Type B pancreatic cell (in vitro differentiated cells): Measurements from ENCODE around the gene COL19A1. TPM values are rescaled to one million over a fixed set of nuclear protein-coding genes. Genes with fewer than 3 reads are reported as not detected.

Source experiments
- DNase-seq: peaks from one replicate; pipeline ENCODE4 v3.0.0; 2021; ENCODE audit warnings: mixed read lengths; ENCODE audit not compliant: unreplicated experiment; ENCODE audit errors: extremely low spot score
- H3K27ac Mint-ChIP-seq: 2 replicates; pipeline ENCODE4 v1.8.0; 2021; ENCODE audit warnings: mild to moderate bottlenecking, mixed read lengths
- H3K27me3 Mint-ChIP-seq: 2 replicates; pipeline ENCODE4 v1.8.0; 2021; ENCODE audit warnings: mixed read lengths
- H3K36me3 Mint-ChIP-seq: 2 replicates; pipeline ENCODE4 v1.8.0; 2021; ENCODE audit warnings: mixed read lengths
- H3K4me1 Mint-ChIP-seq: one replicate; pipeline ENCODE4 v1.8.0; 2021; ENCODE audit warnings: mixed read lengths; ENCODE audit not compliant: unreplicated experiment
- H3K4me3 Mint-ChIP-seq: 2 replicates; pipeline ENCODE4 v1.8.0; 2021; ENCODE audit warnings: mild to moderate bottlenecking, mixed read lengths
- H3K9me3 Mint-ChIP-seq: 2 replicates; pipeline ENCODE4 v1.8.0; 2021; ENCODE audit warnings: mixed read lengths
- total RNA-seq: library from RNA; stranded (reverse); gene quantifications from 2 replicates; pipeline ENCODE4 v1.2.1, GENCODE V29; 2021; ENCODE audit warnings: low replicate concordance
- TF ChIP-seq, protein P1 (sequence below): fragments of 200-600 bp; sonication (generic); conservative IDR thresholded peaks from 2 replicates; pipeline ENCODE4 v1.5.0; 2021; ENCODE audit warnings: antibody characterized with exemption, mild to moderate bottlenecking

The COL19A1 gene
- total RNA-seq, 1 donor from 2014 or later: 1.6 TPM

DNA sequence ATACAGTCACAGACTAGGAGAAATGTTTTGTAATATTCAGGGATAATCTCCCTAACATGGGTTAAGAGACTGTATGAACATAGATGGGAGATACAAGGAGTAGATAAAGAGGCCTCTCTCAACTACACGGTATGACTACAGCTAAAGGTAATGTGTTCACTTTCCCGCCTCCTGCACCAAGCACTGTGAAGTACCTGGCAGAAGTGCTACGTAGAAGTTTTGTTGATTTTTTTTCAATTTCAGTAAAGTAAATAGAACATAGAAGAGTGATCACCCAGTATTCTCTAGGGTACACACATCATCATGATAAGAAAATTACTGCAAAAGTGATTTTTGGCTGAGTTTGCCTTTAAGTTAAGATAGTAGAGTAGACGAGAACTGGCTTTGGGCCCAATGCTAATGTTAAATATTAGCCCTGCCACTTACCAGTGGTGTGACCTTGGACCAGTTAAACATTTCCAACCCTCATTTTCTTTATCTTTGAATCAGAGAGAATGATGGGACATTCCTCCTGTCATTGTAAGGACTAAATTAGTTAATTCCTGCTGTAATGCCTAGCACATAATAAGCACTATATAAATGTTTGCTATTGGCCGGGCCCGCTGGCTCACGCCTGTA, 253.0 kb downstream of the COL19A1 start:
- no peaks in the 10 kb centered on the region for H3K36me3 Mint-ChIP-seq
- no peak overlapping the region for H3K4me3 Mint-ChIP-seq
- no peaks in the 10 kb centered on the region for H3K27me3 Mint-ChIP-seq
- H3K27ac Mint-ChIP-seq: no peak overlapping the region
- no peak for DNase-seq
- no peaks in the 10 kb centered on the region for H3K9me3 Mint-ChIP-seq
- TF ChIP-seq, protein P1, sequence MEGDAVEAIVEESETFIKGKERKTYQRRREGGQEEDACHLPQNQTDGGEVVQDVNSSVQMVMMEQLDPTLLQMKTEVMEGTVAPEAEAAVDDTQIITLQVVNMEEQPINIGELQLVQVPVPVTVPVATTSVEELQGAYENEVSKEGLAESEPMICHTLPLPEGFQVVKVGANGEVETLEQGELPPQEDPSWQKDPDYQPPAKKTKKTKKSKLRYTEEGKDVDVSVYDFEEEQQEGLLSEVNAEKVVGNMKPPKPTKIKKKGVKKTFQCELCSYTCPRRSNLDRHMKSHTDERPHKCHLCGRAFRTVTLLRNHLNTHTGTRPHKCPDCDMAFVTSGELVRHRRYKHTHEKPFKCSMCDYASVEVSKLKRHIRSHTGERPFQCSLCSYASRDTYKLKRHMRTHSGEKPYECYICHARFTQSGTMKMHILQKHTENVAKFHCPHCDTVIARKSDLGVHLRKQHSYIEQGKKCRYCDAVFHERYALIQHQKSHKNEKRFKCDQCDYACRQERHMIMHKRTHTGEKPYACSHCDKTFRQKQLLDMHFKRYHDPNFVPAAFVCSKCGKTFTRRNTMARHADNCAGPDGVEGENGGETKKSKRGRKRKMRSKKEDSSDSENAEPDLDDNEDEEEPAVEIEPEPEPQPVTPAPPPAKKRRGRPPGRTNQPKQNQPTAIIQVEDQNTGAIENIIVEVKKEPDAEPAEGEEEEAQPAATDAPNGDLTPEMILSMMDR: no peak
- H3K4me1 Mint-ChIP-seq: no peaks in the 10 kb centered on the region

DNA sequence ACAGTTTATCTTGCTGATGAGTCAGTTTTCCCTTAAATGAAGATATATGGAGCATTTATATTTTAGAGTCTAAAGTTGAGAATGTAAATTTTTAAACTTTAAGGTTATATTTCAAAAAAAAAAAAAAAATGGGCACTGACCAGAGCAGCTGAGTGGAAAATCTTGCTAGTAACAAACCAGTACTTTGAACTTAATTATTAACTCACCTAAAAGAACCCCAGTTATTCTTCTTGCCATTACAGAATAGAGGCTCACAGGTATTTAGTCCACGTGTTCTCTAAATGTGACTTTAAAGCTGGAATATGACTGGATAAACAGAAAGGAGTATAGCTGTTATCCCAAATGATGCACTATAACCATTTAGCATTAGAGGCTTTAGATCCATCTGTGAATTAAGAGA, 258.1 kb downstream of the COL19A1 start:
- no peaks in the 10 kb centered on the region for H3K36me3 Mint-ChIP-seq
- H3K9me3 Mint-ChIP-seq: no peaks in the 10 kb centered on the region
- no peaks in the 10 kb centered on the region for H3K27me3 Mint-ChIP-seq
- H3K27ac Mint-ChIP-seq: no peak overlapping the region
- no peak overlapping the region for H3K4me3 Mint-ChIP-seq
- TF ChIP-seq, protein P1: no peak
- no peaks in the 10 kb centered on the region for H3K4me1 Mint-ChIP-seq
- DNase-seq: no peak

DNA sequence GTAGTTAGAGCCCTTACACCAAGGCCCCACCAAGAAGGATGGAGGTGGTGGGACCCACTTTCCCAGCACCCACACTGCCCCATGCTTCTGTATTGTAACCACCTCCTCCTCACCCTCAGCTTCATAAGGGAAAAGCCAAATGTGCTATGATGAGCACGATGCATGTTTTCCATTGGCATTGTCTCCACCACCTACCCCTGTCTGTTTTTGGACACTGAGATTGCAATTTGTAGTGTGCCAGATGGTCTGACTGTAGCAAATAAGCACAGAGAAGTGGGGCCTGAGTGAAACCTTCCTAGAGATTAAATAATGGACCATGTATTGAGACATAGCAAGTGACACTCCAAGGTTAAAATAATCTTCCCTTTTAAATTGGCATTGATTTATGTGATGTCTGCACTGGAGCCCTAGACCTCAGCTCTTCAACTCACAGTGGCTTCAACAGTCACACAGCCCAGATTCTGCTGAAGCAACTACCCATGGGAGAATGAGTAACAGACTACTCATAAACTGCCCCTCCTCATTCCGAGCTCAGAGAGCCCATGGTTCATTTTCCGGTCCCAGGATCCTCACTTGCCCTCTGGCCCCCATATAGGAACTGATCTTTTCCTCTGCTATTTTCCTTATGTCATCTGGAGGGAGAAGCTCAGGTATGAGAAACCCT, 258.7 kb downstream of the COL19A1 start:
- H3K27me3 Mint-ChIP-seq: no peaks in the 10 kb centered on the region
- no peak overlapping the region for H3K27ac Mint-ChIP-seq
- TF ChIP-seq, protein P1: no peak
- no peaks in the 10 kb centered on the region for H3K36me3 Mint-ChIP-seq
- H3K4me1 Mint-ChIP-seq: no peaks in the 10 kb centered on the region
- no peak overlapping the region for H3K4me3 Mint-ChIP-seq
- H3K9me3 Mint-ChIP-seq: no peaks in the 10 kb centered on the region
- DNase-seq: no peak

DNA sequence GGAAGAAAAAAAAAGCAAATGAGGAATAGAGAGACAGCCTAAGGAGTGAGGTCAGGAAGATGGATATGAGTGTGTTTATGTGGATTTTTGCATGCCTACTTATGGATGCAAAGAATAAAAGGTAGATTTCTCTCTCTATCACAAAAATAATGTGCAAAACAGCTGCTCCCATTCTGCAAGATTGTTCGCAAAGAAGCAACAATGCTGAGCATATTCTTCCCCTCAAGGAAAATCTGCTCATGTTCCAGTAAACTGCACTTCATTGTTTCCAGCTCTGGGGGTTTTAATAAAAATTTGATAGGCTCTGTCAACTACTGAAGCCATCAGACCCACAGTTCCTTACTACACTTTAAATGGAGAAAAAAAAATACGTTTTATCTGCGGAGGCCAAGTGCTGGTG, 259.2 kb downstream of the COL19A1 start:
- no peak for DNase-seq
- H3K4me1 Mint-ChIP-seq: no peaks in the 10 kb centered on the region
- no peaks in the 10 kb centered on the region for H3K36me3 Mint-ChIP-seq
- TF ChIP-seq, protein P1: no peak
- no peak overlapping the region for H3K27ac Mint-ChIP-seq
- no peaks in the 10 kb centered on the region for H3K9me3 Mint-ChIP-seq
- H3K27me3 Mint-ChIP-seq: no peaks in the 10 kb centered on the region
- no peak overlapping the region for H3K4me3 Mint-ChIP-seq

DNA sequence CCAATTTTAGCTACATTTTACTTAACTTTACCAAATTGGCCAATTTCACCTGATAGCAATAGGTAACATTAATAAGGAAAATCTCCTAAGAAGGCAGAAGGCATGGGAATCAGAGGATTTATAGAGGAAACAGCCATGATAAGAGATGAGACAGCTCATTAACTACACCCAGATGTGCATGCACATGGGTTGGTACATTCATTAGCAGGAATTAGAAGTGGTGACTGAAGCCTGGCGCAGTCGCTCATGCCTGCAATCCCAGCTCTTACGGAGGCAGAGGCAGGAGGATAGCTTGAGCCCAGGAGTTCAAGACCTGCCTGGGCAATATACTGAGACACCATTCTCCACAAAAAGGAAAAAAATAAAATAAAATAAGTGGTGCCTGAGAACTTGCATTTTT, 263.0 kb downstream of the COL19A1 start:
- TF ChIP-seq, protein P1: no peak
- Mint-ChIP-seq H3K36me3 (no peaks in the 10 kb centered on the region), H3K27me3 (no peaks in the 10 kb centered on the region), H3K4me1 (no peaks in the 10 kb centered on the region), H3K4me3 (no peak overlapping the region), H3K27ac (no peak overlapping the region), H3K9me3 (no peaks in the 10 kb centered on the region)
- DNase-seq: no peak
